ENCODE results near the gene MSL1.

The MSL1 gene, protein sequence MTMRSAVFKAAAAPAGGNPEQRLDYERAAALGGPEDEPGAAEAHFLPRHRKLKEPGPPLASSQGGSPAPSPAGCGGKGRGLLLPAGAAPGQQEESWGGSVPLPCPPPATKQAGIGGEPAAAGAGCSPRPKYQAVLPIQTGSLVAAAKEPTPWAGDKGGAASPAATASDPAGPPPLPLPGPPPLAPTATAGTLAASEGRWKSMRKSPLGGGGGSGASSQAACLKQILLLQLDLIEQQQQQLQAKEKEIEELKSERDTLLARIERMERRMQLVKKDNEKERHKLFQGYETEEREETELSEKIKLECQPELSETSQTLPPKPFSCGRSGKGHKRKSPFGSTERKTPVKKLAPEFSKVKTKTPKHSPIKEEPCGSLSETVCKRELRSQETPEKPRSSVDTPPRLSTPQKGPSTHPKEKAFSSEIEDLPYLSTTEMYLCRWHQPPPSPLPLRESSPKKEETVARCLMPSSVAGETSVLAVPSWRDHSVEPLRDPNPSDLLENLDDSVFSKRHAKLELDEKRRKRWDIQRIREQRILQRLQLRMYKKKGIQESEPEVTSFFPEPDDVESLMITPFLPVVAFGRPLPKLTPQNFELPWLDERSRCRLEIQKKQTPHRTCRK

DNA sequence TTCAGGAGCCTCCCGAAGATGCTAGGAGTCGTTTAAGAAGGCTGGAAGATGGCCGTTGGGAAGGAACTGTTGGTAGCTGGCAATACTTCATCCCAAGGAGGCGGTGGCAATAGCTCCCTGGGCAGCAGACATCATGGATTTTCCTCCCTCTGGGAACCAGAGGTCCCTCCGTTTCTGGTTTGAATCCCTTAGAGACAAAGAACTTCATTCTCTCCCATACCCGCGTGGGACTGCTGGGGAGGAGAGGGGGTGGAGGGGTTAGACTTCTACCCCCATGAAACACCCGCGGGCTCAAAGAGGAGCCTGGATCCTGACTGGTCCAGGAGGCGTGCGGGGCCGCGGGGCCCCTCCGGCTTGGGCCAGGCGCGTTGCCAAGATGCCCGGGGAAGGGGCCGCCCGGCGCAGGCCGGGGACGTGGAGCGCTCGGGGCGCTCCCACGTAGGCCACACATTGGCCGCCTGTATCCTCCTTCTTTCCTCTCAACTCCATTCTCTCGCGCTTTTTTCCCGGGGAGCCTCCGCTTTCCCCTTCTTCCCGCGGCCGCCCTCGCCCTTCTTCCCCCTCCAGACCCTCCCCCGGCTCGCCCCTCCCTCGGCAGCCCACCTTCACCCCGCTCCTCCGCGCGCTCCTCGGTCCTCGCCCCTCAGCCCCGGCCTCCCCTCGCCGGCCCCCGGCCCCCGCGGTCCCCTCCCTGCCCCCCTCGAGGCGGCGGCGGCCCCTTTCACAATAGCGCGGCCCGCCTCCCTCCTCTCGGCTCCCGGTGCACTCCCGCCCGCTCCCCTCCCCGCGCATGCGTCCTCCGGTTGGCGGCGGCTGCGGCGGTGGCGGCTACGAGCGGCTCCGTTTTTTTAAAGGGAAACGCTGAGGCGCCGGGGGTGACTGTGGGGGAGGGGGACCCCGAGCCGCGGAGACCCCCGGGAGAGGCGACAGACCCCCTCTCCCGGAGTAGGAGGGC, at the start of gene MSL1:
Gene MSL1 (plus strand): TSS at position 791 of the 955 bp plus-strand sequence. CDS start 642 bp downstream, outside the sequence.
- TF ChIP-seq, protein P1, sequence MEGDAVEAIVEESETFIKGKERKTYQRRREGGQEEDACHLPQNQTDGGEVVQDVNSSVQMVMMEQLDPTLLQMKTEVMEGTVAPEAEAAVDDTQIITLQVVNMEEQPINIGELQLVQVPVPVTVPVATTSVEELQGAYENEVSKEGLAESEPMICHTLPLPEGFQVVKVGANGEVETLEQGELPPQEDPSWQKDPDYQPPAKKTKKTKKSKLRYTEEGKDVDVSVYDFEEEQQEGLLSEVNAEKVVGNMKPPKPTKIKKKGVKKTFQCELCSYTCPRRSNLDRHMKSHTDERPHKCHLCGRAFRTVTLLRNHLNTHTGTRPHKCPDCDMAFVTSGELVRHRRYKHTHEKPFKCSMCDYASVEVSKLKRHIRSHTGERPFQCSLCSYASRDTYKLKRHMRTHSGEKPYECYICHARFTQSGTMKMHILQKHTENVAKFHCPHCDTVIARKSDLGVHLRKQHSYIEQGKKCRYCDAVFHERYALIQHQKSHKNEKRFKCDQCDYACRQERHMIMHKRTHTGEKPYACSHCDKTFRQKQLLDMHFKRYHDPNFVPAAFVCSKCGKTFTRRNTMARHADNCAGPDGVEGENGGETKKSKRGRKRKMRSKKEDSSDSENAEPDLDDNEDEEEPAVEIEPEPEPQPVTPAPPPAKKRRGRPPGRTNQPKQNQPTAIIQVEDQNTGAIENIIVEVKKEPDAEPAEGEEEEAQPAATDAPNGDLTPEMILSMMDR (IDR thresholded peaks at IDR 0.05; ENCODE audit: extremely low read depth, missing control alignments): no peak
- peak; percentile 98 for DNase-seq (ENCODE audit: low spot score)

DNA sequence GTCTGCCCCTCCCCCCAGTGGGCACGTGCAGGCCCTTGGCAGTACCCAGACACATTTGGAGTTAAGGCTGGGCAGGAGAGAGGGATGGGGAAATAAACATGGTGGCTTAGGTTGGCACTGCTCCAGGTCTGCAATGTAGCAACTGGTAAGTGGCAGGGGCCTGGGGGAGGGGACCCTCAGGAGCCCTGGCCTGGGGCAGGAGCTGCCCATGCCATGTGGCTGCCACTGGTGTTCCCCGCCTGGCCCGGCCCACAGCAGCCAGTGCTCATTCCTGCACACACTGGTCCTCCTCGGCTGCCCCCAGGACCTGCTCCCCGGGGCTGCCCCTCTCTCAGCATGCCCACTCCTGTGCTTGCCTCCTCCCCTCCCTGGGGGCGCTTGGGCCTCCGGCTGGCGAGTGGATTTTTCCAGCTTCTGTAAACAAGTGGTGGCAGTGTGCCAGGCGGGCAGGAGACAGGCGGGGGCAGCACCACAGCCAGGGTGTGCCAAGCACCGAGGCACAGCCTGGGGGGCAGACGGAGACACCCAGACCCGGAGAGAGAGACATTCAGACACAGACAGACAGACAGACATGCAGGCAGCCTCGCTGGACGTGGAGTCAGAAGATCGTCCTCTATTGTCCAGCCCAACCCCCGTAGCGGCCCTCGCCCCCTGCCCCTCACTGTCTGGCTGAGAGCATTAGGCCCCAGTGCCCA, 49.6 kb upstream of the MSL1 start:
- TF ChIP-seq, protein P1 (IDR thresholded peaks at IDR 0.05; ENCODE audit: extremely low read depth, missing control alignments): no peak
- no peak for DNase-seq (ENCODE audit: low spot score)

DNA sequence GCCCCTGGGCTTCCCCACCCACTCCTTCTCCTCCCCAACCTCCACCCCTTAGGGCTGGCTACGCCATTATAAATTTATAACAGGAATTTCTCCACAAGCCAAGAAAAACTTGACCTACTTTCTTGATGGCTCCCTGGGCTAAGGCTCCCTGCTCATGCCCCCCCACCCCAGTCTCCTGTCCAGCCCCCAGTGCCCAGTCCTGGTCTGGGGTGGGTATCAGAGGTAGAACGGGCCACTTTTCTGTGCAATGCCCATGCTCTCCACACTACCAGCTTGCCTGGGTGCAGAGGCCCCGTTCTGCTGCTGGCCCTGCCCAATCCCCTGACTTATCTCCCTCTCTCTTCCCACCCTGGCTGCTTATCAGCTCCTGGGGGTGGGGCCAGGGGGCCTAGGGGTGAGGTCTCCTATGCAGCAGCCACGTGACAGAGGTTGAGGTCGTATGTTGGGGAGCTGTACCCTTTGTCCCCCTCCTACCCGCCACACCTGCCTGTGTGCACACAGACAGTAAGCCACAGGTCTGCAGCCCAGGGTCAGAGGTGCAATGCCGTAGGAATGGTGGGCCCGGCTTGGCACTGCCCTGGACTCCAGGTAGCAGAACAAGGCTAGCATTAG, 48.9 kb upstream of the MSL1 start:
- no peak for DNase-seq (ENCODE audit: low spot score)
- TF ChIP-seq, protein P1 (IDR thresholded peaks at IDR 0.05; ENCODE audit: extremely low read depth, missing control alignments): no peak

DNA sequence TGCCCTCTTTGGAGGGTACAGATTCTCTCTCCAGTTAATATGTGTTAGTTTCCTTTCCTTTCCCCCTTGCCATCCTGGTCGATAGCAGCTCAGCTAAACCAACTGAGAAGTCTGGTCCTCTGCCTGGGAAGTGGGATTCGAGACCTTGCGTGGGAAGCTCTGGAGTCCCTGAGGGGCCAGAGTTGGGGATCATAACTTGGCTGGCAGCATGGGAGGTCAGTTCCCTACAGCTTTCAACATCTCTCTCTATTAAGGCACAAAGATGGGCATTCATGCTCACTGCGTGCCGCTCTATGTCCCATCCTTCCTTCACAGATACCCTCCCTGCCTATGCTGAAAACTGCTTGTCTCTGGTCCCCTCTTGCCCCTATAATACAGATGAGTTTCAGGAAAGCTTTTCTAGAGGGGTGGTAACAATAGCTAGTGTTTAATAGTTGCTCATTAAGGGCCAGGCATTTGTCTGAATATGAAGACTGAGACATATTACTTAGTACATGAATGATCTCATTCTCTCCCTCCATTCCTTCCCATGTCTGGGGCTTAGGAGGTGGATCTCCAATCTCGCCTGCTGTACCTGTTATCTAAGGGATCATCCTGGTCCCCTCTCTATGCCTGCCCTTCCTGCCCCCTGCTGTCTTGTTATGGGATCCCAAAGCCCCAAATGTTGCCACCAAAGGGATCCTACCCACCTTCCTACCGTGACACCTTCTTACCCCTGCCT, 48.2 kb upstream of the MSL1 start:
- no peak for DNase-seq (ENCODE audit: low spot score)
- TF ChIP-seq, protein P1 (IDR thresholded peaks at IDR 0.05; ENCODE audit: extremely low read depth, missing control alignments): no peak

DNA sequence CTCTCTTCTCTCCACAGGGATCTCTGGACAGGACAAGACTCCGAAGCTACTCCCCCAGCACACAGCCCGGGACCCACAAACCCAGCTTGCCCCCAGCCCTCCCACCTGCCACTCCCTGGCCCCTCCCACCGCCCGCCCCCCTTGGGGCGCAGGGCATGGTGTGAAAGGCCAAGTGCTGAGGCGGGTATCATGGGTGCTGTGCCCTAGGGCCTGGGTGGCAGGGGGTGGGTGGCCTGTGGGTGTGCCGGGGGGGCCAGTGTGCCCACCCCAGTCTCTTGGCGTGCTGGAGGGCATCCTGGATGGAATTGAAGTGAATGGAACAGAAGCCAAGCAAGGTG, 47.6 kb upstream of the MSL1 start:
- TF ChIP-seq, protein P1 (IDR thresholded peaks at IDR 0.05; ENCODE audit: extremely low read depth, missing control alignments): no peak

DNA sequence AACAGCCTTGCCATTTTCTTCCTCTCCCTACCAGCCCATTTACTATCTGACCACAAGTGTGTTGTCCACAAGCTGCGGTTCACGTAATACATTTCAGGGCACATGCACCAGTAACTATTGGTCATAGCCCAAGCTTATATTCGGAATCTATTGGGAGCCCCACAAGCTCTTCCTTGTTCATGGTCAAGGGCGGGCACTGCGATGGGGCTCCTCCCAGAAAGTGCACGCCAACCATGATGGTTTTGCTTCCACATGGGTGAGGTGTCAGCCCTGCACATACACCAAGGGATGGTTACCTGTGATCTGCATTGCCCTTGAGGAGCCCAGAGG, 46.9 kb upstream of the MSL1 start:
- no peak for DNase-seq (ENCODE audit: low spot score)
- TF ChIP-seq, protein P1 (IDR thresholded peaks at IDR 0.05; ENCODE audit: extremely low read depth, missing control alignments): no peak

More for the DNA sequence above, 47.6 kb upstream of the MSL1 start:
- no peak for DNase-seq (ENCODE audit: low spot score)
